Right lobe of liver (tissue), 6 donors: ENCODE data around the gene BDKRB2. TPM values are rescaled to one million over a fixed set of nuclear protein-coding genes. Genes with fewer than 3 reads are reported as not detected.

Experiments
- ATAC-seq, 4 donors: fragments of 200-7000 bp; cut with Tn5 transposase; one replicate each; pipeline ENCODE4 v1.9.1; 2020; ENCODE audit warnings: mild to moderate bottlenecking in 4 of 4, moderate library complexity in 4 of 4
- DNase-seq, 3 donors: peaks; one replicate each; pipeline ENCODE4 v3.0.0-alpha.2; 2020
- H3K27ac ChIP-seq, 3 donors: fragments of 200-600 bp; one replicate each; pipeline ENCODE4 v1.8.0; 2022
- H3K27me3 ChIP-seq, 2 donors: fragments of 200-600 bp; one replicate each; pipeline ENCODE4 v1.8.0; 2022
- H3K36me3 ChIP-seq, 4 donors: fragments of 200-600 bp; sonication (generic) in 1 of 4; one replicate each; pipeline versions ENCODE4 v1.5.1 to v1.8.0; 2017 to 2022; ENCODE audit warnings: control low read depth in 1 of 4
- H3K4me1 ChIP-seq, 4 donors: fragments of 200-600 bp; sonication (generic) in 1 of 4; one replicate each; pipeline versions ENCODE4 v1.5.1 to v1.8.0; 2017 to 2022; ENCODE audit warnings: control low read depth in 1 of 4
- H3K4me3 ChIP-seq, 3 donors: fragments of 200-600 bp; one replicate each; pipeline ENCODE4 v1.8.0; 2022
- H3K9me3 ChIP-seq, 4 donors: fragments of 200-600 bp; sonication (generic) in 1 of 4; one replicate each; pipeline versions ENCODE4 v1.5.1 to v1.8.0; 2017 to 2022; ENCODE audit warnings: control low read depth in 1 of 4
- POLR2A ChIP-seq: fragments of 450-650 bp; IDR thresholded peaks from one replicate; pipeline ENCODE4 v1.6.1; 2017; ENCODE audit warnings: antibody characterized with exemption, mild to moderate bottlenecking
- WGBS: methylation state at CpG from one replicate; pipeline ENCODE4 v1.1.6; 2018; ENCODE audit warnings: low coverage, low lambda C conversion rate; ENCODE audit not compliant: insufficient coverage; ENCODE audit errors: missing lambda C conversion rate; 5-methylcytosine and 5-hydroxymethylcytosine counted together
- intact Hi-C, 2 donors: fragments of 100-400 bp; cut with DNase I; formaldehyde crosslinking; loops; one replicate each; pipeline versions ENCODE4 v1.11.2 to v1.14.1; 2022
- total RNA-seq, 6 experiments: library from RNA; depleted of rRNA in 2 of 6; stranded (reverse); fragments of >200 nt in 2 of 6; fragmentation: NEBNext Ultra II Directional in 3 of 6; extraction: Animal tissue kit (Norgen Biotek cat#: 25700) in 3 of 6; gene quantifications; one replicate each; pipeline versions ENCODE4 v1.1.0 to v1.2.4, GENCODE V29; 2016 to 2023
- TF ChIP-seq, protein P1 (sequence below), 4 donors: fragments of 200-600 bp in 3 of 4; fragments of 450-650 bp in 1 of 4; IDR thresholded peaks; one replicate each; pipeline versions ENCODE4 v1.5.1 to v1.8.0; 2016 to 2022; ENCODE audit warnings: antibody characterized with exemption in 4 of 4, mild to moderate bottlenecking in 2 of 4
- donor health status: DM: no; HTN: yes; CAD: no.
- donor health status: DM: no; HTN: no; CAD: no.
- donor health status: DM: no; HTN: no; CAD: no.
- donor health status: DM: no; HTN: yes; CAD: no.
- donor health status: DM: no; HTN: yes; CAD: no.

BDKRB2 gene
- total RNA-seq, 6 experiments from 2014 or later, result 0.07 to 0.60 (median 0.22) TPM

DNA sequence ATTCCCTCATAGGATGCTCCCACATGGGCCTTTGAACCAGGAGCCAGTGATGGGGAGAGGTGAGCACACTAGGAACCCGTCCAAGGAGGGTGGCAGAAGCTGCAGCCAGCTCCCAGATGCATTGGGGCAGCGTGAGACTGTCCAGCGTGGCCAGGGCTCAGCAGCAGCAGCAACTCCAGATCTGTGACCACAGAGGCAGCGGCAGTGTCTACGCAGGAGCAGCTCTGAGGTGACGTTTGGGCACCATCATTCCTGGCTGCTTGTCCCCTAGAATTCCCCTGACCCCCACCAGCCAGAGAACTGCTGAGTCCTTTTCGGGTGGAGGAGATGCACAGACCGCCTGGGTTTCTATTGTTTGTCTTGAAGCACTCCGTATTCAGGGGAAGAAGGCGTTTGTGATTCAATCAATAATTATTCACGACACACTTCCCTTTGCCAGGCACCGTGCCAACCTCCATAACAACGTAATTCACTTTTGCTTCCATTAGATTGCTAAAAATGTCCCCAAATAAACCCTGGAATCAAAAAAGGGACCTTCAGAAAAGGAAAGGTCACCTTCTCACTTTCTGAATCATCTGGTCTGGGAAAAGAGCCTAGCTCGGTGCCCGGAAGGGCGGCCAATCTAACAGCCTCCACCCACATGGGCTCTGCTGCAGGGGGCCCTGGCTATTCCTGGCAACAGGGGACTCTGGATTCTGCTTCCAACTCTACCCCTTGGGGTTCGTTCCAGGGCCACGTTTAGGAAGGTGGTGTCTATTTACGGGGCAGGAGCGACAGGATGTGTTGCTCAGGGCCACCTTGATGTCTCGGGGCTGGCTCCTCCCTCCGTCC, 11.4 kb upstream of the BDKRB2 start:
- H3K4me1 ChIP-seq, result peaks cover 0 to 4% (median 0%) of the 10 kb centered on the region in 4 donors
- no peaks in the 10 kb centered on the region for H3K36me3 ChIP-seq
- H3K9me3 ChIP-seq, result no peaks in the 10 kb centered on the region
- WGBS, result 47% methylated on average over 10 of the region's 22 CpGs
- intact Hi-C loops, result loop anchor here in 1 of 2 donors (10.0 kb wide), 1 partner anchor 88 kb away; no protein-coding TSS in a partner anchor
- no peak overlapping the region for H3K4me3 ChIP-seq
- DNase-seq (no peak), ATAC-seq (peak in 1 of 4 donors; percentile 33)
- no peak for TF ChIP-seq POLR2A
- TF ChIP-seq, protein P1, sequence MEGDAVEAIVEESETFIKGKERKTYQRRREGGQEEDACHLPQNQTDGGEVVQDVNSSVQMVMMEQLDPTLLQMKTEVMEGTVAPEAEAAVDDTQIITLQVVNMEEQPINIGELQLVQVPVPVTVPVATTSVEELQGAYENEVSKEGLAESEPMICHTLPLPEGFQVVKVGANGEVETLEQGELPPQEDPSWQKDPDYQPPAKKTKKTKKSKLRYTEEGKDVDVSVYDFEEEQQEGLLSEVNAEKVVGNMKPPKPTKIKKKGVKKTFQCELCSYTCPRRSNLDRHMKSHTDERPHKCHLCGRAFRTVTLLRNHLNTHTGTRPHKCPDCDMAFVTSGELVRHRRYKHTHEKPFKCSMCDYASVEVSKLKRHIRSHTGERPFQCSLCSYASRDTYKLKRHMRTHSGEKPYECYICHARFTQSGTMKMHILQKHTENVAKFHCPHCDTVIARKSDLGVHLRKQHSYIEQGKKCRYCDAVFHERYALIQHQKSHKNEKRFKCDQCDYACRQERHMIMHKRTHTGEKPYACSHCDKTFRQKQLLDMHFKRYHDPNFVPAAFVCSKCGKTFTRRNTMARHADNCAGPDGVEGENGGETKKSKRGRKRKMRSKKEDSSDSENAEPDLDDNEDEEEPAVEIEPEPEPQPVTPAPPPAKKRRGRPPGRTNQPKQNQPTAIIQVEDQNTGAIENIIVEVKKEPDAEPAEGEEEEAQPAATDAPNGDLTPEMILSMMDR (IDR thresholded peaks at IDR 0.05), result no peak
- H3K27me3 ChIP-seq, result no peaks in the 10 kb centered on the region
- no peak overlapping the region for H3K27ac ChIP-seq

DNA sequence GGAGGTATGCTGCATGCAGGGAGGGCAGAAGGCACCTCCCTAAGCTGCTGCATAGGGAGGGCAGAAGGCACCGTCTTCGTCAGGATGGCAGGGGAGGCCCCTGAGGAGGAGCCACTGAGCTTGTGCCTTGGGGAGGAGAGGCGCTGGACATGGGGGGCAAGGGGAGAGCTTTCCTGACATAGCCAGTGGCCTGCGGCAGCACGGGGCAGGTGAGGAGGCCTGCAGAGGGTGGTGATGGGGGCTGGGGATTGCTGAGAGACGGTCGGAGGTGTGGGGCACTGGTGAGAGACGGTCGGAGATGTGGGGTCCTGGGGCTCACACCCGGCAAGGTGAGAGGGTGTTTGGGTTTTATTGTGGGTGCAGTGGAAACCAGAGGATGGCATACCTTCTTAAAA, 10.4 kb upstream of the BDKRB2 start:
- intact Hi-C loops, result loop anchor here in 1 of 2 donors (10.0 kb wide), 1 partner anchor 89 kb away; no protein-coding TSS in a partner anchor
- TF ChIP-seq, protein P1 (IDR thresholded peaks at IDR 0.05), result no peak
- TF ChIP-seq POLR2A, result no peak
- Histone ChIP-seq H3K27ac (no peak overlapping the region), H3K4me1 (peaks cover 0 to 4% (median 0%) of the 10 kb centered on the region in 4 donors), H3K4me3 (no peak overlapping the region), H3K9me3 (no peaks in the 10 kb centered on the region), H3K36me3 (no peaks in the 10 kb centered on the region), H3K27me3 (no peaks in the 10 kb centered on the region)
- WGBS, result 70% methylated on average over 6 of the region's 10 CpGs
- DNase-seq (no peak), ATAC-seq (no peak)

DNA sequence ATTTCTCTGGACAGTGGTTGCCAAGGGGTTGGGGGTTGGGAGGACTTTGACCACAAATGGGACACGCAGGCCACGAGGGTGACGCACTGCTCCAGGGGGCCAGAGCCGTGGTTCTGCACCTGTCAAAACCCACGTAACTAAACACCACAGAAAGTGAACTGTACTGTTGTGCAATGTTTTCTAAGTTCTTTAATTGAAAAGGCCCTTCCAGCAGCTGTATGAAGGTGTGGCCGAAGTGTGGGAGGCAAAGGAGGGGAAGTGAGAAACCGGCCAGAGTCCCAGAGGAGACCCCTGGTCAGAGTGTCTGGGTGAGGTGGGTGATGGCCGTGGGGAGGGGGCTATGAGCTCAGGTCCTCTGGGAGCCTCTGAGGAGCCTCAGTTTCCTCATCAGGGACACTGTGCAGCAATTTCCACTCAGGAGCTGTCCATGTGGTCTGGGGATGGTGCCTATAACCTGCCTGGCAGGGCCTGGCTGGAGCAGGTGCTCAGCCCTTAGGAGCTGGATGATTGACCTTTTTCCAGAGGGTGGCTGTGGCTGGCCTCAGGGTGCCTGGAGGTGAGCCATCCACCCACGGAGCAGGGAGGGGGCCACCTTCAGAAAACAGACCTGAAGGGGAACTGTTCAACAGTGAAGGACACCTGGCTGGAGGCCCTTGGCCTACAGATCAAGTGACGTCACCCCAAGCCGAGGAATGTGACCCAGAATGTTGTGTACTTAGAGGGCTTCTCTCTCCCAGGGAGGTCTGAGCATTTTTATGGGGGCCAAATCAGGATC, 9.8 kb upstream of the BDKRB2 start:
- Histone ChIP-seq H3K4me3 (no peak overlapping the region), H3K27me3 (no peaks in the 10 kb centered on the region), H3K9me3 (no peaks in the 10 kb centered on the region), H3K36me3 (no peaks in the 10 kb centered on the region), H3K27ac (peak overlapping the region in 1 of 3 donors; percentile 7), H3K4me1 (peaks cover 0 to 4% (median 0%) of the 10 kb centered on the region in 4 donors)
- intact Hi-C loops, result loop anchor here in 1 of 2 donors (10.0 kb wide), 1 partner anchor 90 kb away; no protein-coding TSS in a partner anchor
- DNase-seq (peak in 1 of 3 donors; percentile 69), ATAC-seq (peak; percentile 15 to 72 (median 48))
- 30% methylated on average over 10 of the region's 11 CpGs for WGBS
- TF ChIP-seq, protein P1 (IDR thresholded peaks at IDR 0.05), result no peak
- TF ChIP-seq POLR2A, result no peak

DNA sequence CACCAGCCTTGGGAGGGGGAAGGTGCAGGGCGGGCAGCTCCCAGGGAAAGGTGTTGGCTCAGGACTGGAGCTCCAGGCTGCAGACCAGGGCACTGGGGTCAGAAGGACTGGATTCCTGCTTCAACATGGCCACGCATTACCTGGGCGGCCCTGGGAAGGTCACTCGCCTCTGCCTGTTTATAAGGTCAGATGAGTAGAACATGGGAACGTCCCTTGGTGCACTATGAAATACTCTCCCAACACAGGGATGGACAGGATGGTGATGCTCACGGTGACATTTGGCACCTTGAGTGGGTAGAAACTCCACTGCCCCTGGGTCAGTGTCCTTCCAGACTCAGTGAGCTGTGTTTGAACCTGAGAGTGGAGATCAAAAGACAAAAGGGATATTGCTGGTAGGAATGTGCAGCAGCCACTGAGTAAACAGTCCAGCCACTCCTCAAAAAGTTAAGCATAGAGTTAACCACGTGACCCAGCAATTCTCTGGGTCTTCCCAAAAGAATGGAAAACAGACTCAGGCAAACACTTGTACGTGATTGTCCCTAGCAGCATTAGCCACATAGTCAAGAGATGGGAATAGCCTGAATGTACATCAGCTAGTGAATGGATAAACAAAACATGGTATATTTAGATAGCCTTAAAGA, 9.1 kb upstream of the BDKRB2 start:
- ATAC-seq, result peak; percentile 16 to 74 (median 52)
- Histone ChIP-seq H3K4me1 (peaks cover 0 to 4% (median 0%) of the 10 kb centered on the region in 4 donors), H3K9me3 (no peaks in the 10 kb centered on the region), H3K27ac (peak overlapping the region in 1 of 3 donors; percentile 7), H3K36me3 (no peaks in the 10 kb centered on the region), H3K4me3 (no peak overlapping the region), H3K27me3 (no peaks in the 10 kb centered on the region)
- 34% methylated on average over 5 of the region's 8 CpGs for WGBS
- TF ChIP-seq POLR2A, result no peak
- TF ChIP-seq, protein P1 (IDR thresholded peaks at IDR 0.05), result no peak
- intact Hi-C loops, result loop anchor here in 1 of 2 donors (10.0 kb wide), 1 partner anchor 91 kb away; no protein-coding TSS in a partner anchor
- peak in 1 of 3 donors; percentile 55 for DNase-seq
